Neuronal stem cell (in vitro differentiated cells): ENCODE measurements around the gene FOS.

ENCODE experiments used
- DNase-seq: peaks from one replicate; pipeline ENCODE4 v3.0.0-alpha.2; 2013; ENCODE audit warnings: low spot score
- H2AFZ ChIP-seq: one replicate; pipeline ENCODE4 v1.6.1; 2013; ENCODE audit warnings: mild to moderate bottlenecking, low read length, inconsistent platforms
- H2AK5ac ChIP-seq: 2 replicates; pipeline ENCODE4 v1.6.1; 2013; ENCODE audit warnings: low read depth, mild to moderate bottlenecking, inconsistent platforms, low read length, moderate library complexity, mixed read lengths
- H2BK120ac ChIP-seq: 2 replicates; pipeline ENCODE4 v1.6.1; 2013; ENCODE audit warnings: low read depth, mild to moderate bottlenecking, inconsistent platforms, low read length, moderate library complexity, mixed read lengths
- H2BK12ac ChIP-seq: one replicate; pipeline ENCODE4 v1.6.1; 2013; ENCODE audit warnings: low read length, inconsistent platforms
- H2BK15ac ChIP-seq: 2 replicates; pipeline ENCODE4 v1.6.1; 2013; ENCODE audit warnings: mild to moderate bottlenecking, low read length, inconsistent platforms, mixed read lengths
- H2BK5ac ChIP-seq: one replicate; pipeline ENCODE4 v1.6.1; 2013; ENCODE audit warnings: inconsistent platforms, mild to moderate bottlenecking, low read length, moderate library complexity
- H3K14ac ChIP-seq: one replicate; pipeline ENCODE4 v1.6.1; 2013; ENCODE audit warnings: low read length, inconsistent platforms
- H3K18ac ChIP-seq: 2 replicates; pipeline ENCODE4 v1.6.1; 2013; ENCODE audit warnings: low read length, inconsistent platforms
- H3K23ac ChIP-seq: 2 replicates; pipeline ENCODE4 v1.6.1; 2013; ENCODE audit warnings: low read depth, mild to moderate bottlenecking, mixed read lengths, low read length, inconsistent platforms; ENCODE audit not compliant: poor library complexity
- H3K27ac ChIP-seq: replicated peaks from 3 replicates; pipeline ENCODE4 v1.5.1; 2013; ENCODE audit warnings: low read length, inconsistent platforms
- H3K27me3 ChIP-seq, 3 experiments: 2 replicates each; pipeline ENCODE4 v1.6.1; 2013; ENCODE audit warnings: low read length in 3 of 3, mild to moderate bottlenecking in 2 of 3, inconsistent platforms in 1 of 3, low read depth in 1 of 3, mixed read lengths in 1 of 3, moderate library complexity in 1 of 3; ENCODE audit not compliant: control insufficient read depth in 3 of 3, insufficient read depth in 3 of 3
- H3K36me3 ChIP-seq, 2 donors: replicated peaks in 1 of 2; 2 replicates each; pipeline ENCODE4 v1.6.1; 2013; ENCODE audit warnings: low read length in 2 of 2; ENCODE audit not compliant: control insufficient read depth in 2 of 2, insufficient read depth in 2 of 2
- H3K4ac ChIP-seq: 2 replicates; pipeline ENCODE4 v1.6.1; 2013; ENCODE audit warnings: inconsistent platforms, mild to moderate bottlenecking, low read length, moderate library complexity
- H3K4me1 ChIP-seq, 2 donors: 1 replicate in 1 of 2; 2 replicates in 1 of 2; pipeline ENCODE4 v1.6.1; 2013; ENCODE audit warnings: low read length in 2 of 2, low read depth in 1 of 2; ENCODE audit not compliant: control insufficient read depth in 2 of 2, insufficient read depth in 1 of 2
- H3K4me2 ChIP-seq: one replicate; pipeline ENCODE4 v1.6.1; 2013; ENCODE audit warnings: mild to moderate bottlenecking, low read length, inconsistent platforms; ENCODE audit not compliant: insufficient read depth, poor library complexity, severe bottlenecking
- H3K4me3 ChIP-seq, 2 donors: 2 replicates each; pipeline ENCODE4 v1.5.1; 2013; ENCODE audit warnings: low read length in 2 of 2, mild to moderate bottlenecking in 2 of 2, inconsistent platforms in 1 of 2, moderate library complexity in 1 of 2
- H3K79me1 ChIP-seq: one replicate; pipeline ENCODE4 v1.6.1; 2013; ENCODE audit warnings: low read depth, mild to moderate bottlenecking, inconsistent platforms, low read length, moderate library complexity
- H3K9ac ChIP-seq: one replicate; pipeline ENCODE4 v1.6.1; 2013; ENCODE audit warnings: mild to moderate bottlenecking, low read depth, low read length, inconsistent platforms; ENCODE audit not compliant: poor library complexity
- H3K9me3 ChIP-seq, 2 donors: replicated peaks in 1 of 2; 2 replicates each; pipeline versions ENCODE3 to v1.6.1; 2013; ENCODE audit warnings: low read length in 2 of 2, mild to moderate bottlenecking in 2 of 2, inconsistent platforms in 1 of 2, low read depth in 1 of 2, mixed read lengths in 1 of 2, moderate library complexity in 1 of 2; ENCODE audit not compliant: control insufficient read depth in 2 of 2, insufficient read depth in 1 of 2
- H4K8ac ChIP-seq: one replicate; pipeline ENCODE4 v1.6.1; 2013; ENCODE audit warnings: low read depth, mild to moderate bottlenecking, inconsistent platforms, low read length, moderate library complexity
- H4K91ac ChIP-seq: one replicate; pipeline ENCODE4 v1.6.1; 2013; ENCODE audit warnings: low read length, low read depth, mild to moderate bottlenecking, inconsistent platforms; ENCODE audit not compliant: poor library complexity
- WGBS, 2 donors: extraction: QIAGEN DNeasy Blood & Tissue Kit; methylation state at CpG; one replicate each; pipeline ENCODE4 v1.1.7; 2013; ENCODE audit warnings: missing lambda C conversion rate in 2 of 2, mixed read lengths in 1 of 2; ENCODE audit not compliant: insufficient read length in 2 of 2, insufficient replicate concordance in 1 of 2; ENCODE audit errors: extremely low coverage in 2 of 2; 5-methylcytosine and 5-hydroxymethylcytosine counted together

FOS gene

DNA sequence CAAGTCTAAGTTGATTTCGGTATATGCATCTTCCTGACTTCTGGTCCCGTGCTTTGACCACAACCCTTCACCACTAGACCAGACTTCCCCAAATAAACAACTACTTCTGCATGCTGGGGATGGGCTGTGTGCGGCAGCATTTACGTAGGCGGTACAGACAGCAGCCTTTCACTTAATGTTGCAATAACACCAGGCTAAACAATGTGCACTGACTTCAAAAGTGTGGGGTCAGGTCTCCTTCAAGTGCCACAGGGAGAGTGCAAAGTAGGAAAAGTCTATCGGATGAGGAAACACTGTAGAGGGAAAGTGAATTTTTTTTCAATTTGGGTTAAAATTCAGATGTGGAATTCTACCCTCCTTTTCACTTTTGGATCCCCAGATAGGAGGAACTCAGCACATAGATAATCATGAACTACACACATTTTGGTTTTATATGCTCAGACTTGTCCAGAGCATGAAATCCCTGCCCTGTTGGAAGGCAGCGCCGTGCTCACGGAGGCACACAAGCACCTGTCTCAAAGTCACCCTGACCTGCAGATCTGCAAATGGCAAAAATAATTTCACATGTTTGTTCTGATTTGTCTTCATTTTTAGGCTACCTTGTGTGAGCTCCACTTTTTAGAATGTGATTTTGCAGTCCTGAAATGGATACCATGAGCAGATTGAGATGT lies 3.6 kb upstream of the FOS start:
- WGBS, 2 donors: no CpG with 5 or more reads among the region's 9 CpGs
- H3K23ac ChIP-seq: no peak overlapping the region
- H3K9me3 ChIP-seq: no peaks in the 10 kb centered on the region
- H3K9ac ChIP-seq: no peak overlapping the region
- H2BK5ac ChIP-seq: no peak overlapping the region
- H3K14ac ChIP-seq: no peak overlapping the region
- H3K4me2 ChIP-seq: no peak overlapping the region
- peaks cover 5 to 31% of the 10 kb centered on the region in 2 donors for H3K4me1 ChIP-seq
- no peak overlapping the region for H2BK12ac ChIP-seq
- H3K27me3 ChIP-seq: peaks cover 2 to 16% (median 9%) of the 10 kb centered on the region in 3 experiments
- no peak overlapping the region for H2BK120ac ChIP-seq
- no peak overlapping the region for H3K4me3 ChIP-seq
- H4K91ac ChIP-seq: no peak overlapping the region
- no peak overlapping the region for H3K18ac ChIP-seq
- H4K8ac ChIP-seq: no peak overlapping the region
- no peak for DNase-seq
- H3K27ac ChIP-seq: no peak overlapping the region
- no peaks in the 10 kb centered on the region for H3K79me1 ChIP-seq
- no peaks in the 10 kb centered on the region for H3K36me3 ChIP-seq
- H2BK15ac ChIP-seq: no peak overlapping the region
- H2AK5ac ChIP-seq: no peak overlapping the region
- no peak overlapping the region for H2AFZ ChIP-seq
- H3K4ac ChIP-seq: no peak overlapping the region

DNA sequence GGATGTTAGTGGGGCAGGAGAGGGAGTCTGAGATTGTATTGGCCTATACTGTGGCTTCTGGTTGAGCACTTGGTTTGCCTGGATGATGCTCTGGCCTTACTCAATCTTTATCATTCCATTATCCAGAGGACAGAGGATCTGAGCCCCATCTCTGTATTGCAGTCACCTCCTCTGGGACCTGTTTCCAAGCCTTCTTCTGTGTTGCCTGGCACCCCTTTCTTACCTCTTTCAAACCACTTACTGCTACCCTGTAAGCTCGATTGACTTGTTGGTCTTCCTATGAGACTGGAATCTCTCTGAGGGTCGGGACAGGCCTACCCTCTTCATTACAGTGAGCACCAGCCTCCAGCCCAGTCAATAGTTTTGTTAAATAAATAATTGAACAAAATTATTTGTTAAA lies 3.0 kb upstream of the FOS start:
- H2BK5ac ChIP-seq: no peak overlapping the region
- peaks cover 0 to 4% of the 10 kb centered on the region in 2 donors for H3K36me3 ChIP-seq
- H2BK120ac ChIP-seq: no peak overlapping the region
- H3K27me3 ChIP-seq: peaks cover 2 to 16% (median 14%) of the 10 kb centered on the region in 3 experiments
- no peak overlapping the region for H3K4me2 ChIP-seq
- no peak overlapping the region for H4K8ac ChIP-seq
- H3K14ac ChIP-seq: no peak overlapping the region
- H2AFZ ChIP-seq: no peak overlapping the region
- no peaks in the 10 kb centered on the region for H3K9me3 ChIP-seq
- no peak overlapping the region for H3K4ac ChIP-seq
- no peak for DNase-seq
- no peak overlapping the region for H3K23ac ChIP-seq
- no peak overlapping the region for H4K91ac ChIP-seq
- no peak overlapping the region for H2AK5ac ChIP-seq
- H2BK15ac ChIP-seq: no peak overlapping the region
- peaks cover 5 to 35% of the 10 kb centered on the region in 2 donors for H3K4me1 ChIP-seq
- no peak overlapping the region for H3K18ac ChIP-seq
- H3K27ac ChIP-seq: no peak overlapping the region
- H3K9ac ChIP-seq: no peak overlapping the region
- no CpG with 5 or more reads among the region's 2 CpGs for WGBS, 2 donors
- H3K4me3 ChIP-seq: no peak overlapping the region
- H3K79me1 ChIP-seq: no peaks in the 10 kb centered on the region
- H2BK12ac ChIP-seq: no peak overlapping the region

DNA sequence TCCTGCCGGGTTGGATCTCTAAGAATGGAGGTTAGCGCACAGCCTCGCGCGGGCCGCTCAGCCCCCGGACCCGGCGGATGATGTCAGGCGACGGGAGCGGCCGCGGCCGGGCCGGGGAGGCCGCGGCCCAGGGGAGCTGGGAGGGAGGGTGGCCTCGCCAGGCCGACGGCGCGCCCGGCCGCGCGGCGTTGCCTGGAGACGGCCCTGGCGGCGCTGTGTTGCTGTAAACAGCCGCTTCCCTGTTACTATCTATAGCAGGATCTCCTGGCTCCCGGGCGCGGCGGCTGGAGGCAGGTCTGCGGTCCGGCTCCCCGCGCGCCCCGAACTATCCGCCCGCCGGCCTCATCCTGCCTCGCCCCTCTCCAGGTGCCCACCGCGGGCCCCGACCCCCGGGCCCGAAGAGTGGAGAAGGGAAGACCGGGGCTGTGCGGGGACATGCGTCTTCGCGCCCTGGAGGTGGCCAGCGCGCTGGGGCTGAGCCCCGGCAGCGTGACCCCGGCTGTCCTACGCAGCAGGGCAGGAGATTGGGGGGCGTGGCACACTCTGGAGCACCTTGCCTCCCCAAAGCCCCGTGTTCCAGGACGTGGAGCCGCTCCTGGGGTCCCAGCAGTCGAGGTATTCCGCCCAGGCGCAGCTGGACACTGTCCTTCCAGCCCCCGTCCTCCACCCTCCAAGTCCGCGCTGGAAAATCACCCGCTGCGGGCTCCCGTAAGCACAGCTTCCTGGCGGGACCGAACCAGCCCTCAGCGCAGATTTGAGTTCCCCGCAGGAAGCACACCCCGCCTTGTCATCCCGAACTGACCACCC lies 1.4 kb upstream of the FOS start:
- peak overlapping the region; percentile 98 for H3K4me2 ChIP-seq
- H4K8ac ChIP-seq: no peak overlapping the region
- H2AFZ ChIP-seq: peak overlapping the region; percentile 97
- no peak overlapping the region for H3K4ac ChIP-seq
- no CpG with 5 or more reads among the region's 81 CpGs for WGBS, 2 donors
- H2BK12ac ChIP-seq: no peak overlapping the region
- no peak overlapping the region for H3K23ac ChIP-seq
- H2BK120ac ChIP-seq: no peak overlapping the region
- peaks cover 7 to 19% of the 10 kb centered on the region in 2 donors for H3K36me3 ChIP-seq
- no peak overlapping the region for H3K27ac ChIP-seq
- H4K91ac ChIP-seq: no peak overlapping the region
- peak overlapping the region; percentile 39 for H3K14ac ChIP-seq
- H3K4me3 ChIP-seq: peak overlapping the region; percentile 49 to 80
- peak overlapping the region; percentile 89 for H3K9ac ChIP-seq
- peaks cover 5 to 35% of the 10 kb centered on the region in 2 donors for H3K4me1 ChIP-seq
- peak overlapping the region; percentile 97 for H3K18ac ChIP-seq
- no peaks in the 10 kb centered on the region for H3K9me3 ChIP-seq
- peak; percentile 81 for DNase-seq
- H3K27me3 ChIP-seq: peaks cover 2 to 24% (median 13%) of the 10 kb centered on the region in 3 experiments
- no peaks in the 10 kb centered on the region for H3K79me1 ChIP-seq
- peak overlapping the region; percentile 4 for H2AK5ac ChIP-seq
- H2BK5ac ChIP-seq: peak overlapping the region; percentile 43
- H2BK15ac ChIP-seq: peak overlapping the region; percentile 30

DNA sequence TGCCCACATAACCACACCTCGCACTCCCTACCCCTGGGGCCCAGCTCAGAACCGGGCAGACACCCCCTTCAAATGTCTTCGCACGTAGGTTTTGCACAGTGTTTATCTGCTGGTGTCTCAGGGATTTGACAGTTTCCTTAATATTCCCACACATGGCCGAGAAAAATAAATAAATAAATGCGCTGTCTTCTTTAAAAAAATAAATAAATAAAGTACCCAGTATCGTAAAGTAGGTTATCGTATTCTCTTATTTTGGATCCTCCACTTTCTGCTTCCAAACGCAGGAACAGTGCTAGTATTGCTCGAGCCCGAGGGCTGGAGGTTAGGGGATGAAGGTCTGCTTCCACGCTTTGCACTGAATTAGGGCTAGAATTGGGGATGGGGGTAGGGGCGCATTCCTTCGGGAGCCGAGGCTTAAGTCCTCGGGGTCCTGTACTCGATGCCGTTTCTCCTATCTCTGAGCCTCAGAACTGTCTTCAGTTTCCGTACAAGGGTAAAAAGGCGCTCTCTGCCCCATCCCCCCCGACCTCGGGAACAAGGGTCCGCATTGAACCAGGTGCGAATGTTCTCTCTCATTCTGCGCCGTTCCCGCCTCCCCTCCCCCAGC lies 710 bp upstream of the FOS start:
- Histone ChIP-seq H3K79me1 (no peaks in the 10 kb centered on the region), H3K23ac (no peak overlapping the region), H2BK15ac (peak overlapping the region; percentile 30), H4K8ac (no peak overlapping the region), H3K14ac (no peak overlapping the region), H3K4ac (no peak overlapping the region), H2AFZ (peak overlapping the region; percentile 97), H2BK5ac (peak overlapping the region; percentile 100), H3K18ac (peak overlapping the region; percentile 97), H3K27ac (peak overlapping the region; percentile 76), H3K27me3 (peaks cover 2 to 24% (median 13%) of the 10 kb centered on the region in 3 experiments), H4K91ac (no peak overlapping the region), H2BK12ac (no peak overlapping the region), H3K9me3 (no peaks in the 10 kb centered on the region), H3K9ac (peak overlapping the region; percentile 89), H3K36me3 (peaks cover 7 to 19% of the 10 kb centered on the region in 2 donors), H2BK120ac (no peak overlapping the region), H2AK5ac (no peak overlapping the region), H3K4me1 (peaks cover 5 to 35% of the 10 kb centered on the region in 2 donors), H3K4me2 (peak overlapping the region; percentile 98), H3K4me3 (peak overlapping the region; percentile 49 to 80)
- DNase-seq: peak; percentile 59
- no CpG with 5 or more reads among the region's 27 CpGs for WGBS, 2 donors
